Stimulated activated CD4-positive, alpha-beta T cell treated with anti-CD3 and anti-CD28 coated beads, Interleukin-2, amount 100 ng/mL, for 4 hours (primary cell): ENCODE results near the gene ANKRD11.
"Not testable (repeated sequence)": the region's sequence is repeated elsewhere in the genome, so short reads cannot be mapped to it uniquely, and the experiment has no call there.

Source experiments
- DNase-seq: peaks from one replicate; pipeline ENCODE4 v3.0.0-alpha.2; 2020; ENCODE audit warnings: low read depth

The ANKRD11 gene

GRCh38 chr16:89450537-89450936, 39.8 kb downstream of the ANKRD11 start:
- DNase-seq, result no peak

DNA sequence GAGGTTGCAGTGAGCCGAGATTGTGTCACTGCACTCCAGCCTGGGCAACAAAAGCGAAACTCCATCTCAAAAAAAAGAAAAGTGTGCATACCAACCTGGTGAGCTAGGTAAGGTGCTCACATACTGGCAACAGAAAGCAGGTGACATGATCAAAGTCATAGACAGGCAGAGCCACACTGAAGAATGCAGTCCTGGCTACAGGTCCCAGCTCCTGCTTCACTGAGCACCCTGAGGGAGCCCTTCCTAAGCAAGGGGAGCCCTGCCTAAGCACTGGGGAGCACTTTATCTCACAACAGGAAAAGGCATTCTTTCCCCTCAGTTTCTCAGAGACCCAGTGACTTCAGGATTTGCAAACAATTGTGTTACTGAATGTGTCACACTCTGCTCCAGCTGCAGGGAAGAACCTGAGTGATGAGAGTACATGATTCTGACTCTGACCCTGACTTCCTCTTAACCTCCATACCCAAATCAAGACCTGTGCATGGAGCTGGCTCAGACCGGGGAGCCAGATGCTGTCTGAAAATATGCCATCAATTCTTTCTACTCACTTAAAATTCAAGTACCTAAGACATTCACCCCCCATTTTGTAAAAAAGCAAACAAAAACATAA, 40.5 kb downstream of the ANKRD11 start:
- DNase-seq, result no peak

DNA sequence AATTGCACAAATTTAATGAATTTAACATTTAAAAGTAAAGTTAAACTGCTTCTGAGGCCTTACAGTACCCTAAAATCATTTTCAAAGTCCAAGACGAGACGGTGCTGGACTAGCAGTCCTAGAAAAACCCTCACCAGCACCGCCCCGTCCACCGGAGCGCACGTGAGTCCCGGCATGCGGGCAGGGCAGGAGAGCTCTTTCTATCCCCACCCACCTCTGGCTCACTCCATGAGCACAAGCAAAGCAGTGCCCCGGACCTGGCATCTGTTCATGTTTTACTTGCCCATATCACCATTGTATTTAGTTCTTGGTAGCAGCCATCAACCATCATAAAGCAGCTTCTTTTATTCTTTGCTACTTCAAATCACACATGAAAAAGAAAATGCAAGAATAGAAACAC, 41.7 kb downstream of the ANKRD11 start:
- DNase-seq, result no peak

- DNase-seq, result no peak
These were observed 43.4 kb downstream of the ANKRD11 start for GRCh38 chr16:89446975-89447293.

DNA sequence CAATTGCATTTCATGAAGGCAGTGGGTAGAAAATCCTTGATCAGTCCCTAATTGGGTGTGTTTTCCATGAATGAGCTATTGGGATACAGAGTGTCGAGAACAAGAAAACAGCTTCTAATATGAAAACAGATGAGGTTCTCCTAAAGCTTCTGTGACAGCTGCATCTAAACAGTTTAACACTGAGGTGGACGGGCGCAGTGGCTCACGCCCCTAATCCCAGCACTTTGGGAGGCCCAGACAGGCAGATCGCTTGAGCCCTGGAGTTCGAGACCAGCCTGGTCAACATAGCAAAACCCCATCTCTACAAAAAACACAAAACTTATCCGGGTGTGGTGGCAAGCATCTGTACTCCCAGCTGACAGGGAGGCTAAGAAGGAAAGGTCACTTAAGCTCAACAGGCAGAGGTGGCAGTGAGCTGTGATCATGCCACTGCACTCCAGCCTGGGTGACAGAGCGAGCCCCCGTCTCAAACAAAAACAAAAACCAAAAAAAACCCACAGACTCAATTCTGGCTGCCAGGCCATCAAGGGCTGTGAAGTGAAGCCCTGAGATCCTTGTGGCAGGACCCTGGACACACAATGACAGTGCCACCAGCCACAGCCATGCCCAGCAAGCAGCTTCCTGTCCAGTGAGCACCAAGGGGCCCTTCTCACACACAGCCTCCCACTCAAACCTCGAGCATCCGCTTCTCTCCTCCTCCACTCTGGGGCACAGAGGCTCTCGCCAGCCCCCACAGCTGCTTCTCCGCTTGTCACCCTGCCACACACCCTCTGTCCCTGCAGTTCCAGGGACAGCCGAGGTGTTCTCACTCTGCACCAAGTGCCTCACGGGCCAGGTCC, 44.0 kb downstream of the ANKRD11 start:
- DNase-seq, result no peak

DNA sequence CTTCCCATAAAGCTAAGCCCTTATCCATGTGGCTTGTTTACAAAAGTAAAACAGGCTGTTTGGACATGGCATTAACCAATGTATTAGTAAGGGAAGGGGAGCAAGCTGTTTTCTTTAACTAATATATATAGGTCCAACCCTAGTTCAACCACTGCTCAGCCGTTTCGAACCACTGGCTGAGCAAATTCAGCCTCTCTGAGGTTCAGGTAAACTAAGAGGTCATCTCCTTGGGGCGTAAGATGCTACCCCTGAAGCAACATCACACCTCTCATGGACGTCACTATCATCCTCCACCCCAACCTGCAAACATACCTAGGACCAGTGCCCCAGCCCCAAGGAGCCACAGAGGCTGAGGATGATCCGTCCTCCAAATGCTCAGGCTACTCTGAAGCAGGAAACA, 45.2 kb downstream of the ANKRD11 start:
- no peak for DNase-seq

GRCh38 chr16:89444728-89445127, 45.6 kb downstream of the ANKRD11 start:
- no peak for DNase-seq

GRCh38 chr16:89444151-89444723, 46.1 kb downstream of the ANKRD11 start:
- DNase-seq, result no peak

GRCh38 chr16:89443727-89444084, 46.7 kb downstream of the ANKRD11 start:
- no peak for DNase-seq

GRCh38 chr16:89442990-89443726, 47.2 kb downstream of the ANKRD11 start:
- no peak for DNase-seq

GRCh38 chr16:89442588-89442987, 47.8 kb downstream of the ANKRD11 start:
- no peak for DNase-seq

GRCh38 chr16:89439659-89440058, 50.7 kb downstream of the ANKRD11 start:
- no peak for DNase-seq

GRCh38 chr16:89437991-89438390, 52.4 kb downstream of the ANKRD11 start:
- DNase-seq, result no peak

DNA sequence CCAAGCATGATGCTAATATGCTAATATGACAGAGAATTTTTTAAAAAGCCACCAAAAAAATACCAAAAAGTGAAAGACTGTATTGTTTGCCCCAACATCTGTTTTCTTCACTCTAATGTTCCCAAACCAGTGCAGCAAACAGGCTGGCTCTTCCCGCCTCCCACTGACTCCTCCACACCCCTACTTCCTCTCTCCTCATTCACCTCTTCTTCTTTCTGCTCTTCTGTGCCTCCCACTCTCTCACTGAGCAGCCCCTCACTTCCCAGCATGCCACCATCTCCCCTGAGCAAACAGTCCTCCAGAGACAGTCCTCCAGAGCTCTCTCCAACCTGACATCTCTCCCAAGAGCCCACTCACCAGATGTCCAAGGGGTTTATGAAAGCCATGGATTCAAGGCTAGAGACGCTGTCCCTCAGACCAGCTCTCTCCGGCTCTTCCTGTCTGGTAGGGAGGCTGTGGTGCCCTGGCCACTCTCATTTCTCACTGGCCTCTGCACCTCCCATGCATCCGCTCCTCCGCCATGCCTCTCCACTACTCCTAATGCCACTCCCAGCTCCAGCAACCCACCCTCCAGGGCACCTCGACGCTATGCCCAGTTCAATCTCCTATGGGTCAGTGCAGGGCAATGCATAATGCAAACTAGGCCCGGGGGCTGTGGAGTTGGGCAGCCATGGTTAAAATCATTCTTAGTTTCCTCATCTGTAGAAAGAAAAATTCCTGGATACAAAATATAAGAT, 52.9 kb downstream of the ANKRD11 start:
- no peak for DNase-seq

DNA sequence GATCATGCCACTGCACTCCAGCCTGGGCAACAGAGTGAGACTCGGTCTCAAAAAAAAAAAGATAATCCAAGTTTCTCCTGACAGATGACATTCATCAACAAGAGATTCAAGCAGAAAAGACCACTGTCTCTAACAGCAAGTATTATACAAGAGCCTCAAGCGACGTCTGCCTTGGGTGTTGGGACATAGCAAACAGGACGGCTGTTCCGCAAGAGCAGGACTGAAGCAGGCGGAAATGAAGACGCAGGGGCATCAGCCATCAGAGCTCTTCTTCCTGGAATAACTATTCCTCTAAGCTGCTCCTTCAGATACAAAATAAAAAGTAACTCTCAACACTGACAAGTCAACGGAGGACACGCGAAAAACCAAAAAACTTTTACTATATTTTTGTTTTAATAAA, 54.0 kb downstream of the ANKRD11 start:
- no peak for DNase-seq

DNA sequence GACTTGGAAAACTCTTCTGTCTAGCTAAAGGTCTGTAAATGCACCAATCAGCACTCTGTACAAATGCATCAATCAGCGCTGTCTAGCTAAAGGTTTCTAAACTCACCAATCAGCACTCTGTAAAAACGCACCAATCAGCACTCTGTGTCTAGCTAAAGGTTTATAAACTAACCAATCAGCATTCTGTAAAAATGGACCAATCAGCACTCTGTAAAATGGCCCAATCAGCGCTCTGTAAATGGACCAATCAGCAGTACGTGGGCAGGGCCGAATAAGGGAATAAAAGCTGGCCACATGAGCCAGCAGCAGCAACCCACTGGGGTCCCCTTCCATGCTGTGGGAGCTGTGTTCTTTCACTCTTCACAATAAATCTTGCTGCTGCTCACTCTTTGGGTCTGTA, 55.3 kb downstream of the ANKRD11 start:
- not testable (repeated sequence) for DNase-seq

DNA sequence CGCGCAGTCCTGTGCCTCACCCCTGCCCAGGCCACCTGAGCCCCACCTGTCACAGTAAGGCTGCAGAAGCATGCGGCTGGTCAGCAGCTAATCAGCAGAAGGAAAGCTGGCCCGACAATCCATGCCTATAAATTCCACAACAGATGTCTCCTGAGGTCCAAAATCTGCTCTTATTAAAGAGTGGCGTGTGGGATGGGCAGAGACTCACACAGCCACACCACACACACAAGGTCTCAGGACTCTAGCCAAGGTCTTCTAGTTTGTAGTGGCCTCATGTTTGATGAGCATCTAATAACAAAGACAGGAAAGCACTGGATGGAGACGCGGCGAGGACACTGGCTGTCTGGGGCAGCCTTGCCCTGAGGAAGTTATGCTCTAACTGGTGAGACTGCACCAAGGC, 55.9 kb downstream of the ANKRD11 start:
- DNase-seq, result no peak

DNA sequence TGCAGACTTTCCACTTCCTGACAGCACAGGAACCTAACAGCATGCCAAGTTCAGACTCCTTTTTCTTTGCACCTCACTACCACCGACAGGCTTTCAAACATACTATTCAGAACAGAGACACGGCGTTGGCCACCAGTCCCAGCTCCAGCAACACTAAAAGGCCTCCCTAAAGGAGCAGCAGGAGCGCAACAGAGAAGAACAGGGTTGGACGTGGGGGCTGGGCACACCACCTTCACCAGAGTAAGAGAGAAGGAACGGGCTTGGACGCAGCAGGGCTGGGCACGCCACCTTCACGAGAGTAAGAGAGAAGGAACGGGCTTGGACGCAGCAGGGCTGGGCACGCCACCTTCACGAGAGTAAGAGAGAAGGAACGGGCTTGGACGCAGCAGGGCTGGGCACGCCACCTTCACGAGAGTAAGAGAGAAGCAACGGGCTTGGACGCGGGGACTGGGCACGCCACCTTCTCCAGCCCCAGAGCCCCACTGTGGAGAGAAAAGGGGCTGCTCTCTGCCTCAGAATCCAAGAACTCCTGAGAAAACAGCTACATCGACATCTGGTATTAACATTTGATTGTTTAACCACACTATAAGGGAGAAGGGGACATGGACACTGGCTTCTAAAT, 56.9 kb downstream of the ANKRD11 start:
- DNase-seq, result not testable (repeated sequence)

- DNase-seq, result no peak
These were observed 58.7 kb downstream of the ANKRD11 start for GRCh38 chr16:89431630-89432029.

DNA sequence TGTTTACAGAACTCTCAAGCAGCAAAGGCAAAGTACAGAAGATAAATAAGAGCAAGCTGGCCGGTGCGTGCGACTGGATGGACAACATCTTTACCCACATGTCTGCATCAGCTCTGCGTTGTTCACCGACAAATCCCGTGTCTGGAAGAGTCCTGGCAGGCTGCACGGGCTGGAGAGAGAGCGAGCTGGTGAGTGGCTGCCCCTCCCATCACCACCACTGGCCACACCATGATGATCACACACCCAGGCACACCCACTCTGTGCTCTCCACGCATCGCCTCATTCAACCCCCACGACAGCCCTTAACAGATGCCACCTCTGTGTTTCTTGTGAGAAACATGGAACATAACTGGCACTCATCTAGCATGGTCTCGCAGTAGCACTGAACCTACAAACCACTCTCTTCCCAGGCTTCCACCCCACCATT, 59.2 kb downstream of the ANKRD11 start:
- DNase-seq, result no peak

- DNase-seq, result no peak
These were observed 59.8 kb downstream of the ANKRD11 start for GRCh38 chr16:89430436-89431157.
